ENCODE results near the gene ORMDL3. TPM values are rescaled to one million over a fixed set of nuclear protein-coding genes. Genes with fewer than 3 reads are reported as not detected.
A peak's percentile ranks its signal among the peaks of the same experiment; 100 is the strongest.

The ORMDL3 gene
- total RNA-seq, 6 experiments from 2014 or later, result 105 to 174 (median 128) TPM

GRCh38 chr17:39934324-39934723 is 6.9 kb upstream of the ORMDL3 start:
- intact Hi-C loops (cut with DNase I), result no loop called here
- Histone ChIP-seq H3K4me3 (peak overlapping the region in 1 of 3 donors; percentile 27), H3K36me3 (no peaks in the 10 kb centered on the region), H3K27ac (peak overlapping the region in 2 of 3 donors; percentile 1 to 5), H3K4me1 (peaks cover 0 to 14% (median 5%) of the 10 kb centered on the region in 4 donors), H3K27me3 (no peaks in the 10 kb centered on the region), H3K9me3 (no peaks in the 10 kb centered on the region)
- no peak for DNase-seq
- no peak for TF ChIP-seq POLR2A (IDR thresholded peaks at IDR 0.05)
- TF ChIP-seq, protein P1, sequence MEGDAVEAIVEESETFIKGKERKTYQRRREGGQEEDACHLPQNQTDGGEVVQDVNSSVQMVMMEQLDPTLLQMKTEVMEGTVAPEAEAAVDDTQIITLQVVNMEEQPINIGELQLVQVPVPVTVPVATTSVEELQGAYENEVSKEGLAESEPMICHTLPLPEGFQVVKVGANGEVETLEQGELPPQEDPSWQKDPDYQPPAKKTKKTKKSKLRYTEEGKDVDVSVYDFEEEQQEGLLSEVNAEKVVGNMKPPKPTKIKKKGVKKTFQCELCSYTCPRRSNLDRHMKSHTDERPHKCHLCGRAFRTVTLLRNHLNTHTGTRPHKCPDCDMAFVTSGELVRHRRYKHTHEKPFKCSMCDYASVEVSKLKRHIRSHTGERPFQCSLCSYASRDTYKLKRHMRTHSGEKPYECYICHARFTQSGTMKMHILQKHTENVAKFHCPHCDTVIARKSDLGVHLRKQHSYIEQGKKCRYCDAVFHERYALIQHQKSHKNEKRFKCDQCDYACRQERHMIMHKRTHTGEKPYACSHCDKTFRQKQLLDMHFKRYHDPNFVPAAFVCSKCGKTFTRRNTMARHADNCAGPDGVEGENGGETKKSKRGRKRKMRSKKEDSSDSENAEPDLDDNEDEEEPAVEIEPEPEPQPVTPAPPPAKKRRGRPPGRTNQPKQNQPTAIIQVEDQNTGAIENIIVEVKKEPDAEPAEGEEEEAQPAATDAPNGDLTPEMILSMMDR (IDR thresholded peaks at IDR 0.05), result no peak
- 32% methylated on average over 5 of the region's 5 CpGs for WGBS (ENCODE audit: insufficient coverage, low coverage, low lambda C conversion rate, missing lambda C conversion rate)
- peak; percentile 50 to 88 (median 77) for ATAC-seq

GRCh38 chr17:39933912-39934311 is 6.5 kb upstream of the ORMDL3 start:
- Histone ChIP-seq H3K36me3 (no peaks in the 10 kb centered on the region), H3K4me1 (peaks cover 0 to 14% (median 6%) of the 10 kb centered on the region in 4 donors), H3K4me3 (no peak overlapping the region), H3K27ac (peak overlapping the region in 2 of 3 donors; percentile 1 to 5), H3K27me3 (no peaks in the 10 kb centered on the region), H3K9me3 (no peaks in the 10 kb centered on the region)
- ATAC-seq (peak; percentile 11 to 68 (median 48)), DNase-seq (no peak)
- WGBS (ENCODE audit: insufficient coverage, low coverage, low lambda C conversion rate, missing lambda C conversion rate), result 64% methylated on average over 5 of the region's 5 CpGs
- intact Hi-C loops (cut with DNase I), result no loop called here
- TF ChIP-seq, protein P1 (IDR thresholded peaks at IDR 0.05), result no peak
- no peak for TF ChIP-seq POLR2A (IDR thresholded peaks at IDR 0.05)

- intact Hi-C loops (cut with DNase I), result no loop called here
- Histone ChIP-seq H3K27me3 (no peaks in the 10 kb centered on the region), H3K9me3 (no peaks in the 10 kb centered on the region), H3K4me3 (no peak overlapping the region), H3K36me3 (no peaks in the 10 kb centered on the region), H3K4me1 (peaks cover 0 to 31% (median 17%) of the 10 kb centered on the region in 4 donors), H3K27ac (peak overlapping the region in 1 of 3 donors; percentile 95)
- ATAC-seq (no peak), DNase-seq (no peak)
- TF ChIP-seq POLR2A (IDR thresholded peaks at IDR 0.05), result no peak
- TF ChIP-seq, protein P1 (IDR thresholded peaks at IDR 0.05), result no peak
- 50% methylated on average over 3 of the region's 5 CpGs for WGBS (ENCODE audit: insufficient coverage, low coverage, low lambda C conversion rate, missing lambda C conversion rate)
These were observed 2.4 kb upstream of the ORMDL3 start for GRCh38 chr17:39929646-39930407.

DNA sequence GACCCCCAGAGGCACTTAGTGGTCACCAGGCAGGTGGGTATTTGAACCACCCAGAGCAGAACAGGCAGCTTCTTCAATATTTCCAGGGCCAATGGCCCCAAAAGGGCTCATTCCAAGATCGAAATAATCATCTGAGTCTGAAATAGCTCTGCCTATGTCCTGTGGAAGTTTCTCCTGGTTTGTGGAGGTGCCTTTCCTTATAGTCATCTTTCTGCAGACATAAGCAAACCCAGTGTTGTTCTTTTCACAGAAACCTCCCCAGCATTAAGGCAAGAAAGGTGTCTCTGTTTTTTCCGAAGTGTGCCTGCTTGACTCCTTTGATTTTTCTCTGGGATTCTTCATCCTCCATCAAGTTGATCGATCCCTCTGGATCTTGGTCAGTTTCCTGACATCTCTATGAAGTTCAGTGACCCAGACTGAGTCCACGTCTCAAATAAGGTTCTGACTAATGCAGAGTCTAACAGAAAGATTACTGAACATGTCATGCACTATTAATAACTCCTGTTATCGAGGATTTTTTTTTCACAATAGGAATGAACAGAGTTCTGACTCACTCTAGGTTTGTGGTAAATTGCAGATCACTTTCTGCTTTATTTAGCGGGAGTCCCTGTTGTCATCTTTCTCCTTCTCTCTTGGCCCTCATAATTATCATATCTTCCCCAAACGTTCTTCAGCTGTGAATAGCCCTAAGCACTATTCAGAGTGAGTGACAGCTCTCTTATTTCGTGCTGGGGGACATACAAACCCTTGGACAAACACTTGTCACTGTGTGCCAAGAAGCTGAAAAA is 1.7 kb upstream of the ORMDL3 start:
- no peaks in the 10 kb centered on the region for H3K27me3 ChIP-seq
- ATAC-seq, result peak in 1 of 4 donors; percentile 16
- intact Hi-C loops (cut with DNase I), result no loop called here
- whole genome bisulfite sequencing (ENCODE audit: insufficient coverage, low coverage, low lambda C conversion rate, missing lambda C conversion rate), result 33% methylated on average over 7 of the region's 8 CpGs
- no peak overlapping the region for H3K4me3 ChIP-seq
- DNase-seq, result no peak
- peak overlapping the region; percentile 89 to 98 (median 95) for H3K27ac ChIP-seq
- H3K4me1 ChIP-seq, result peaks cover 0 to 34% (median 17%) of the 10 kb centered on the region in 4 donors
- no peaks in the 10 kb centered on the region for H3K36me3 ChIP-seq
- H3K9me3 ChIP-seq, result no peaks in the 10 kb centered on the region
- TF ChIP-seq, protein P1 (IDR thresholded peaks at IDR 0.05), result no peak
- no peak for TF ChIP-seq POLR2A (IDR thresholded peaks at IDR 0.05)
